ENCODE measurements around the gene ARHGEF37. TPM values are rescaled to one million over a fixed set of nuclear protein-coding genes. Genes with fewer than 3 reads are reported as not detected.
"Not testable (repeated sequence)": the region's sequence is repeated elsewhere in the genome, so short reads cannot be mapped to it uniquely, and the experiment has no call there.

The ARHGEF37 gene
- total RNA-seq, 1 donor from 2014 or later = 0.70 TPM

DNA sequence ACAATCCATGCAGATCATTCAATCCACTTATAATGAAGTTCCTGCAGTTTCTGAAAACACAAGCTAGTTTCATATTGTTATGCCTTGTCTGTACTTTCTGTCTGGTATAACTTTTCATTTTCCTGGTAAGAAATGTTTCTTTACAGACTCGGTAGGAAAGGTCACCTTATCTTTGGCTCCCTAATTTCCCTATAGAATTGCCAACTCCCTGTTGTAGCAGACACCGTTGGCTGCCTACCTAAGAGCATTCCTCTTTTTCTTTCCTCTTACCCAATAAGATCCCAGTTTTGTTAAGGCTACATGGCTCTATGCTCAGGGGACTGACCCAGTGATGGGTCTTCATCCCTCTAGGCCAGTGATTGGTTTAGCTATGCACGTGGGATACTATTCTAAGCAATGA, 6.2 kb upstream of the ARHGEF37 start:
- Mint-ChIP-seq H3K9me3 (no peaks in the 10 kb centered on the region), H3K4me1 (ENCODE audit: low read depth) (peaks cover 26% of the 10 kb centered on the region), H3K36me3 (ENCODE audit: low read depth) (peaks cover 4% of the 10 kb centered on the region), H3K27ac (no peak overlapping the region), H3K27me3 (ENCODE audit: insufficient read depth) (peaks cover 2% of the 10 kb centered on the region), H3K4me3 (no peak overlapping the region)
- intact Hi-C loops (cut with micrococcal nuclease) = no loop called here
- no peak for DNase-seq (ENCODE audit: low spot score)

DNA sequence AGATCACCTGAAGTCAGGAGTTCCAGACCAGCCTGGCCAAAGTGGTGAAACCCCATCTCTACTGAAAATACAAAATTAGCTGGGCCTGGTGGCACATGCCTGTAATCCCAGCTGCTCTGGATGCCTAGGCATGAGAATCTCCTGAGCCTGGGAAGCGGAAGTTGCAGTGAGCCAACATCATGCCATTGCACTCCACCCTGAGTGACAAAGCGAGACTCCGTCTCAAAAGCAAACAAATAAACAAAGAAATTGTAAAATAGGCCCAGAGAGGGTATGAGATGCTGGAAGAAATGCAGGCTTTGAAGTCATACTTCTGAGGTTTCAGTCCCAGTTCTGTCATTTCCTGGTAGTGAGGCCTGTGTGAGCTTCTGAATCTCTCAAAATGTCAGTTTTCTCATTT, 5.3 kb upstream of the ARHGEF37 start:
- intact Hi-C loops (cut with micrococcal nuclease) = loop anchor here (1.0 kb wide), 1 partner anchor 25 kb away; the partner anchor contains the start of gene CSNK1A1
- Mint-ChIP-seq H3K36me3 (ENCODE audit: low read depth) (peaks cover 4% of the 10 kb centered on the region), H3K9me3 (no peaks in the 10 kb centered on the region), H3K4me3 (no peak overlapping the region), H3K27me3 (ENCODE audit: insufficient read depth) (peaks cover 4% of the 10 kb centered on the region), H3K4me1 (ENCODE audit: low read depth) (peaks cover 35% of the 10 kb centered on the region), H3K27ac (peak overlapping the region; percentile 81)
- peak; percentile 8 for DNase-seq (ENCODE audit: low spot score)

DNA sequence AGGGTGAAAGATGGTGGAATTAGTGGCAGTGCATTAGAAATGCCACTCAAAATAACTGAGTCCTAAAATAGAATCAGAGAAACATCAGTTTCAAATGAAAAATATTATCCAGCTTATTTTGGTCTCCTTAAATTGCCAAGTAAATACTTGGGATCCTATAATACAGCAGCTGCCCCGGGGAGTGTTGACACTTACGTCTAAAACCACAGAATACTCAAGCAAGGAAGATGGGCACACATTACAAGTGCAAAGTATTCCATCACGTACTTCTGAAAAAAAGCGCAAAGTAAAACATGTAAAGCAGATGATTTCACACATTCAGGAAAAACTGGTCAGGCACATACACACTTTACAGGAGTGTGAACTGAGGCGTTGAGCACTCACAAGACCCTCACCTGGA, 2.4 kb upstream of the ARHGEF37 start:
- Mint-ChIP-seq H3K4me3 (no peak overlapping the region), H3K9me3 (no peaks in the 10 kb centered on the region), H3K27me3 (ENCODE audit: insufficient read depth) (peaks cover 8% of the 10 kb centered on the region), H3K4me1 (ENCODE audit: low read depth) (peaks cover 36% of the 10 kb centered on the region), H3K36me3 (ENCODE audit: low read depth) (peaks cover 4% of the 10 kb centered on the region), H3K27ac (no peak overlapping the region)
- no peak for DNase-seq (ENCODE audit: low spot score)
- intact Hi-C loops (cut with micrococcal nuclease) = no loop called here

DNA sequence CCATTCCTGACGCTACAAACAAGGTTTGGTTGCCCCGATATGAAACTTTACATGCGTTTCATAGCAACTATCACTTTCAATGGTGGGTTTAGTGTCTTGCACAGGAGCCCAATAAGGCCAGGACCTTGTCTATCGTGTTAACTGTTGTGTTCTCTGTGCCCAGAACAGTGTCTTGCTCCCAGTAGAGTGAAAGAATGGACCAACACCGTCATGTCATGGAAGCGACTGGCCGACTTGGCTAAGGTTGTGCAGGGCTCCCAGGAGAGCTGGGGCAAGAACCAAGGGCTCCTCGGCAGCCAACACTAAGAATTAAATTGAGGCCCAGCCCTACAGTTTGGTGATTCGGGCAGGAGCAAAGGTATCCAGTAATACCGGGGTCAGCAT, 498 bp upstream of the ARHGEF37 start:
- Mint-ChIP-seq H3K36me3 (ENCODE audit: low read depth) (peaks cover 4% of the 10 kb centered on the region), H3K27me3 (ENCODE audit: insufficient read depth) (peaks cover 8% of the 10 kb centered on the region), H3K9me3 (no peaks in the 10 kb centered on the region), H3K27ac (peak overlapping the region; percentile 40), H3K4me1 (ENCODE audit: low read depth) (peaks cover 25% of the 10 kb centered on the region), H3K4me3 (peak overlapping the region; percentile 75)
- peak; percentile 2 for DNase-seq (ENCODE audit: low spot score)
- intact Hi-C loops (cut with micrococcal nuclease) = loop anchor here (2.0 kb wide), 1 partner anchor 420 kb away; the partner anchor contains the start of genes HMGXB3 and TIGD6

DNA sequence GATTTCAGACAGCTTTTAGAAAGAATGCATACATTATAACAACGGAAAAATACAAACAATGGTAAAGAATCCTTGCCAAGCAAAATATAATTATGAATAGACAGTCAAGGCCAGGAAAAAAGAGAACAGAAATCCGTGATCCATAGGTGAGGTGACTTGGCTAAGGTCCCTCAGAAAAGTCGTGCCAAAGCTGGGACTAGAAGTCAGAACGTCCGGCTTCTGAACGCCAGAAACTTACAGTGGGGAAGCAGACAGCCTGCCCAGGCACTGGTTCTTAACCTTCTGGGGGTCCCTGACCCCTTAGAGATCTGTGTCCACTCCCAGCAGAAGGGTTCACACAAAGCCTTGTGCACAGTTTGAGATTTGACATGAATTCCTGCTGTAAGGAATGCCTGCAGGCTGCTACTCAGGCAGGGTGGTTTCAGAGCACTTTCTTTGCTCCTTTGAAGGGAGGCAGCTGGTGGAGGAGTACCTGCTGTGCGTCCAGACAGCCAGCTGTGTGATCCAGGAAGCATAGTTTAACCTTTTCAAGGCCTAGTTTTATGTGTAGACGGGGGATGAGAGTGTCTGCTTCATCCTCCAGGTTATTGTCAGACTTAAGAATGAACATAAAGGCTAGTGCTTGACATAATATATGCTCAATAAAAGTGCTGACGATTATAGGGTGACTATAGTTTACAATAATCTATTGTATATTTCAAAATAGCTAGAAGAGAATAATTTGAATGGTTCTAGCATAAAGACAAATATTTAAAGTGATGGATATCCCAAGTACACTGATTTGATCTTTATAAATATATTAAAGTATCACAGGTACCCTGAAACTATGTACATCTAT, 852 bp downstream of the ARHGEF37 start:
- intact Hi-C loops (cut with micrococcal nuclease) = loop anchor here (2.0 kb wide), 1 partner anchor 419 kb away; the partner anchor contains the start of genes HMGXB3 and TIGD6
- Mint-ChIP-seq H3K36me3 (ENCODE audit: low read depth) (no peaks in the 10 kb centered on the region), H3K9me3 (no peaks in the 10 kb centered on the region), H3K4me3 (peak overlapping the region; percentile 43), H3K27ac (no peak overlapping the region), H3K27me3 (ENCODE audit: insufficient read depth) (peaks cover 8% of the 10 kb centered on the region), H3K4me1 (ENCODE audit: low read depth) (peaks cover 11% of the 10 kb centered on the region)
- no peak for DNase-seq (ENCODE audit: low spot score)

DNA sequence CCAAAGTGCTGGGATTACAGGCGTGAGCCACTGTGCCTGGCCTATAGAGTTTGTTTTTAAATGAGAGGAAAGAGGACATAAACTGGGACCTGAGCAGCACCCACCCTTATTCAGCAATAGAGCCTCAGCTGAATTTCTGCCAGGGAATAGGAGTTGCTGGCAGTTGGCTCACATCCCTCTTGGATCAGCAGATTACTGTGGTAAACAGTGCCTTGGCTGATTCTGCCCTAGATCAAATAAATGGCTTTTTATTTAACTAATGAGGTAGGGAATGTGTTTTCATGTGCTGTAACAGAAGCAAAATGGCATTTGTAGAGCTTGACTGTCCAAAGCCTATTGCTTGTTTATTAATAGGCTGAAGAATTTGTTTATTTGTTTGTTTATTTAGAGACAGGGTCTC, 2.1 kb downstream of the ARHGEF37 start:
- intact Hi-C loops (cut with micrococcal nuclease) = no loop called here

DNA sequence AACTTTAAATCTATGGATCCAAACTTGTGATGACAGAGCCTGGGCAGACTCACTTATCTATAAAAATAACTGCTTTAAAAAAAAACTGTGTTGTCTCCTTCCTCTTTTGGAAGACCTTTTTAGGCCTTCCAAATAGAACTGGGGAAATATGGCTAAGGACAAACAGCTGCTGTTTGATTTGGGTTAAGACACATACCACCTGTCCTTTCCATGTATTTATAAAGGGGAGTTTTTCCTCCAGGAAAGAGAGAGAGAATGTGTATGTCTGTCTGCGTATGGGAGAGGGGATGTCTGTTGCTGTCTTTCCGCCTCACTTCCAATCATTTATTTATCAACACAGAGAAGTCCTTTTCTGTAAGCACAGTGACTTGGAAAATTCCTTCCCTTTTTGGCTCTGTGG, 2.8 kb downstream of the ARHGEF37 start:
- no peaks in the 10 kb centered on the region for H3K36me3 Mint-ChIP-seq (ENCODE audit: low read depth)
- H3K27me3 Mint-ChIP-seq (ENCODE audit: insufficient read depth) = peaks cover 8% of the 10 kb centered on the region
- H3K4me1 Mint-ChIP-seq (ENCODE audit: low read depth) = peaks cover 11% of the 10 kb centered on the region
- no peak overlapping the region for H3K4me3 Mint-ChIP-seq
- DNase-seq (ENCODE audit: low spot score) = no peak
- H3K9me3 Mint-ChIP-seq = no peaks in the 10 kb centered on the region
- H3K27ac Mint-ChIP-seq = no peak overlapping the region
- intact Hi-C loops (cut with micrococcal nuclease) = no loop called here

More for the DNA sequence above, 2.1 kb downstream of the ARHGEF37 start:
- no peak overlapping the region for H3K27ac Mint-ChIP-seq
- DNase-seq (ENCODE audit: low spot score) = no peak
- no peak overlapping the region for H3K4me3 Mint-ChIP-seq
- H3K27me3 Mint-ChIP-seq (ENCODE audit: insufficient read depth) = peaks cover 8% of the 10 kb centered on the region
- peaks cover 11% of the 10 kb centered on the region for H3K4me1 Mint-ChIP-seq (ENCODE audit: low read depth)
- no peaks in the 10 kb centered on the region for H3K9me3 Mint-ChIP-seq
- no peaks in the 10 kb centered on the region for H3K36me3 Mint-ChIP-seq (ENCODE audit: low read depth)

DNA sequence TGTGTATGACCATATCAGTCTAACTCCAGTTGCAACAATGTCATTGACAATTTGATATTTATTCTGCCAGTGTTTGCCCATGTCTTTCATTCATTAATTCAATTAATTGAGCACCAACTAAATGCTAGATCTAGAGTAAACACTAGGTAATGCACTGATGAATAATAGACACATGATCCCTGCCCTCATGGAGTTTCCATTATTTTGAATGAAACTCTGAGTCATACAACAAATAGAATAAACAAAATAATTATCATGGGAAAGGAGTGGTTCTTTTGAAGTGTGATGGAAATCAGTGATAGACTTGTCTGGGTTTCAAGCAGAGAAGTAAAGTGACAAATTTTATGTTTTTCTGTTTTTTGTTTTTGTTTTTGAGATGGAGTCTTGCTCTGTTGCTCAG, 4.6 kb downstream of the ARHGEF37 start:
- Mint-ChIP-seq H3K4me3 (no peak overlapping the region), H3K9me3 (no peaks in the 10 kb centered on the region), H3K27me3 (ENCODE audit: insufficient read depth) (peaks cover 9% of the 10 kb centered on the region), H3K36me3 (ENCODE audit: low read depth) (no peaks in the 10 kb centered on the region), H3K4me1 (ENCODE audit: low read depth) (peaks cover 3% of the 10 kb centered on the region), H3K27ac (no peak overlapping the region)
- no peak for DNase-seq (ENCODE audit: low spot score)
- intact Hi-C loops (cut with micrococcal nuclease) = no loop called here

DNA sequence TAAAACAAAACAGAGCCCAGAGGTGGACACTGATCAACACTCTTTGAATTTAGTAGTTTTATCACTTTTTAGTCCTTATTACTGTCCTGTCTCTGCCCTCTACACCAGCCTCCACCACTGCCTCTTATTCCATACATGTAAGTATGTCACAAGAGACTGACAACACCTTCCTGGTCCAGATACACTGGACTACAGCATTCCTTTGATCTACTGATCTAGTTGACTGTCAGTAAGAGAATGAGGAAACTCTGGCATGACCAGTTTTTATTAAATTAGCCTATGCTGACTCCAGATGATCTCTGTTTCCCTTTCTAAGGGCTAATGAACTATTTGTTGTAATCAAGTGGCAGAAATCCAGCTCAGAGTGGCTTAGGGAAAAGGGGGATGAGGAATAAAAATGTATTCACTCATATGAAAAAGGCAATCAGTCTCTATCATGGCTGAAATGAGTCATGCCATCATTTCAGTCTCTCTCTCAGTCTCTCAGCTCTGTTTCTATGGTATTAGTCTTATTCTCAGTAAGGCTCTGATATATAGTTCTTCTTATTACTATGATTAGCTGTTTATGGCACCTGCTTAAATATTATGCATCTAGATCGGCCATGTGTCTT, 5.5 kb downstream of the ARHGEF37 start:
- H3K27ac Mint-ChIP-seq = no peak overlapping the region
- H3K4me1 Mint-ChIP-seq (ENCODE audit: low read depth) = no peaks in the 10 kb centered on the region
- H3K4me3 Mint-ChIP-seq = no peak overlapping the region
- intact Hi-C loops (cut with micrococcal nuclease) = no loop called here
- H3K27me3 Mint-ChIP-seq (ENCODE audit: insufficient read depth) = peaks cover 5% of the 10 kb centered on the region
- DNase-seq (ENCODE audit: low spot score) = no peak
- no peaks in the 10 kb centered on the region for H3K9me3 Mint-ChIP-seq
- no peaks in the 10 kb centered on the region for H3K36me3 Mint-ChIP-seq (ENCODE audit: low read depth)

DNA sequence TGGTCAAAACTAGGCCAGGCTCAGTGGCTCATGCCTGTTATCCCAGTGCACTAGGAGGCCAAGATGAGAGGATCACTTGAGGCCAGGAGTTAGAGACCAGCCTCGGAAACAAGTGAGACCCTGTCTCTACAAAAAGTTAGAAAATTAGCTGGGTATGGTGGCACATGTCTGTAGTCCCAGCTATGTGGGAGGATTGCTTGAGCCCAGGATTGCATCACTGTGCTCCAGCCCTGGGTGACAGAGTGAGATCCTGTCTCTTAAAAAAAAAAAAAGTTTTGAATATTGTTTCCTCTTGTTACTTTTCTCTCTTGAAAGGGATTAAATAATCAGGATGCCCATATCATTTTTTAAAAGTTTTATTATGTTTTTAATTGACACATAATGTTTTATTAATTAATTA, 7.6 kb downstream of the ARHGEF37 start:
- intact Hi-C loops (cut with micrococcal nuclease) = no loop called here
- Mint-ChIP-seq H3K4me3 (no peak overlapping the region), H3K36me3 (ENCODE audit: low read depth) (no peaks in the 10 kb centered on the region), H3K9me3 (no peaks in the 10 kb centered on the region), H3K4me1 (ENCODE audit: low read depth) (no peaks in the 10 kb centered on the region), H3K27me3 (ENCODE audit: insufficient read depth) (peaks cover 8% of the 10 kb centered on the region), H3K27ac (no peak overlapping the region)
- DNase-seq (ENCODE audit: low spot score) = no peak

DNA sequence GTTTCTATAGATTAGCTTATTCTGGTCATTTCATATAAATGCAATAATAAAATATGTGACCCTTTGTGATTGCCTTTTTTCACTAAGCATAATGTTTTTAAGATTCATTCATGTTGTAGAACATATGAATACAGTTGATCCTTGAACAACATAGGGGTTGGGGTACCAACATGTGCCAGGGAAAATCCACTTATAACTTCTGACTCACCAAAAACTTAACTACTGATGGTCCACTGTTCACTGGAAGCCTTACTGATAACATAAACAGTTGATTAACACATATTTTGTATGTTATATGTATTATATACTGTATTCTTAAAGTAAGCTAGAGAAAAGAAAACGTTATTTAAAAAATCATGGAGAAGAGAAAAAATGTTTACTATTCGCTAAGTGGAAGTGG, 12.1 kb downstream of the ARHGEF37 start:
- H3K27me3 Mint-ChIP-seq (ENCODE audit: insufficient read depth) = peaks cover 8% of the 10 kb centered on the region
- H3K4me1 Mint-ChIP-seq (ENCODE audit: low read depth) = no peaks in the 10 kb centered on the region

DNA sequence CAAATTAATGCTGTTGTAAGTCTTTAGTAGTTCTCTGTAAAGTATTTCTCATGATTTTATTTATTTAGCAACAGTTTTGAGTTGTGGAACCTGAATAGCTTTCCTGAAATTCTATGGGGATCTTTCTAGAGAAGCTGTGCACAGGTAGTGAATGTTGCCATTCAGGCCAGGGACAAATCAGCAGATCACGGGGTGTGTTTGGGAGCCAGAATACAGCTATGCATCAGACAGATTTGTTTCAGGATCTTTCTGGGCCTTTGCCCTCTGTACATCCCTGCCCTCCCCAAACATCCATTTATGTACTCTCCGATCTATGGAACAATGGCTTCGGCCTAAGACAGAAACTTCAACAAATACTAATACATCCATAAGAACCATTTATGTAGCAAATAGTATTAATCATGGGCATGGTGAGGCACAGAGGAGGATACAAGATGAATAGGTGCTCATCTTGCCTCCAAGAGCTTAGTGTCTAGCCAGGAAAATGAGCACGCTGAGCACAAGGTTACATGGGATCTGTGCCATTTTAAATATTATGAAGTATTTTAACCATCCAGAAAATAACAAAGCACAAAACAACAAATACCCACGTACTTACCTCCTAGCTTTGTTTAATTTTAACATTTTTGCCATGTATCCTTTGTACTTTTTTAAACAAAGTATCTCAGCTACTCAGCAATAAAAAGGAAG, 13.1 kb downstream of the ARHGEF37 start:
- DNase-seq (ENCODE audit: low spot score) = no peak
- H3K27ac Mint-ChIP-seq = no peak overlapping the region
- no peak overlapping the region for H3K4me3 Mint-ChIP-seq
- H3K4me1 Mint-ChIP-seq (ENCODE audit: low read depth) = no peaks in the 10 kb centered on the region
- peaks cover 8% of the 10 kb centered on the region for H3K27me3 Mint-ChIP-seq (ENCODE audit: insufficient read depth)
- H3K36me3 Mint-ChIP-seq (ENCODE audit: low read depth) = no peaks in the 10 kb centered on the region
- intact Hi-C loops (cut with micrococcal nuclease) = no loop called here
- H3K9me3 Mint-ChIP-seq = no peaks in the 10 kb centered on the region

More for the DNA sequence above, 12.1 kb downstream of the ARHGEF37 start:
- intact Hi-C loops (cut with micrococcal nuclease) = no loop called here
- Mint-ChIP-seq H3K36me3 (ENCODE audit: low read depth) (no peaks in the 10 kb centered on the region), H3K9me3 (no peaks in the 10 kb centered on the region), H3K27ac (no peak overlapping the region), H3K4me3 (no peak overlapping the region)
- DNase-seq (ENCODE audit: low spot score) = no peak

DNA sequence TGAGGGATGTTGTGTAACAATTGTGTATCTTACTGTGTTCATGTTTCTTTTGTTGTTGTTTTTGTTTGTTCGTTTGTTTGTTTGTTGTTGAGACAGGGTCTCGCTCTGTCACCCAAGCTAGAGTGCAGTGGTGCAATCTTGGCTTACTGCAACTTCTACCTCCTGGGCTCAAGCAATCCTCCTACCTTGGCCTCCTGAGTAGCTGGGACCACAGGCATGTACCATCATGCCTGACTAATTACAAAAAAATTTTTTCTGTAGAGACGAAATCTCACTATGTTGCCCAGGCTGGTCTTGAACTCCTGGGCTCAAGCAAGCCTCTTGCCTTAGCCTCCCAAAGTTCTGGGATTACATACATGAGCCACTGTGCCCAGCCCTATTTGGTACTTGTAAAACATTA, 13.8 kb downstream of the ARHGEF37 start:
- H3K27ac Mint-ChIP-seq; DNase-seq (ENCODE audit: low spot score); H3K9me3 Mint-ChIP-seq; H3K4me1 Mint-ChIP-seq (ENCODE audit: low read depth); H3K36me3 Mint-ChIP-seq (ENCODE audit: low read depth); H3K4me3 Mint-ChIP-seq; H3K27me3 Mint-ChIP-seq (ENCODE audit: insufficient read depth); intact Hi-C loops (cut with micrococcal nuclease): not testable (repeated sequence)

All from activated T-helper 1 cell treated with anti-CD3 and anti-CD28 coated beads, Interleukin-12 subunit alpha, Interleukin-12 subunit beta, Interleukin-2, Interleukin-4 antibody, amounts not matched to agents 30 ng/mL and 10 ng/mL and 1 ng/mL, durations not matched to agents 14 hours and 24 hours and 36 hours (primary cell).